Stimulated activated CD8-positive, alpha-beta memory T cell treated with anti-CD3 and anti-CD28 coated beads, Interleukin-7, amount 100 ng/mL, for 48 hours (primary cell): ENCODE measurements around the gene ST8SIA6.
A peak's percentile ranks its signal among the peaks of the same experiment; 100 is the strongest.

Experiments used
- DNase-seq, 2 donors: peaks; one replicate each; pipeline ENCODE4 v3.0.0-alpha.2; 2020; ENCODE audit warnings: low read depth in 1 of 2; ENCODE audit errors: extremely low read depth in 1 of 2

ST8SIA6 gene

GRCh38 chr10:17387861-17388503 lies 66.4 kb downstream of the ST8SIA6 start:
- DNase-seq = no peak

GRCh38 chr10:17386616-17387075 lies 67.7 kb downstream of the ST8SIA6 start:
- no peak for DNase-seq

GRCh38 chr10:17386021-17386420 lies 68.4 kb downstream of the ST8SIA6 start:
- DNase-seq = no peak

DNA sequence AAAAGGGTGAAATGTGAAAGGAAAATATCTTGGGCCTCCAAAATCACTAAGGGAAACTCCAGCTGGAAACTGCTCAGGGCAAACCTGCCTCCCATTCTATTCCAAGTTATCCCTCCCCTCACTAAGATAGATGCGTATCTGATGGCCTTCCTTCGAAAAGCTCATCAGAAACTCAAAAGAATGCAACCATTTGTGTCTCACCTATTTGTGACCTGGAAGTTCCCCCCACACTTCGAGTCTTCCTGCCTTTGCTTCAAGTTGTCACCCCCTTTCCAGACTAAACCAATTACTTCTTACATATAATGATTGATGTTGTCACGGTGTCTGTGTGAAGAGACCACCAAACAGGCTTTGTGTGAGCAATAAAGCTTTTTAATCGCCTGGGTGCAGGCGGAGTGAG lies 69.3 kb downstream of the ST8SIA6 start:
- DNase-seq = no peak

DNA sequence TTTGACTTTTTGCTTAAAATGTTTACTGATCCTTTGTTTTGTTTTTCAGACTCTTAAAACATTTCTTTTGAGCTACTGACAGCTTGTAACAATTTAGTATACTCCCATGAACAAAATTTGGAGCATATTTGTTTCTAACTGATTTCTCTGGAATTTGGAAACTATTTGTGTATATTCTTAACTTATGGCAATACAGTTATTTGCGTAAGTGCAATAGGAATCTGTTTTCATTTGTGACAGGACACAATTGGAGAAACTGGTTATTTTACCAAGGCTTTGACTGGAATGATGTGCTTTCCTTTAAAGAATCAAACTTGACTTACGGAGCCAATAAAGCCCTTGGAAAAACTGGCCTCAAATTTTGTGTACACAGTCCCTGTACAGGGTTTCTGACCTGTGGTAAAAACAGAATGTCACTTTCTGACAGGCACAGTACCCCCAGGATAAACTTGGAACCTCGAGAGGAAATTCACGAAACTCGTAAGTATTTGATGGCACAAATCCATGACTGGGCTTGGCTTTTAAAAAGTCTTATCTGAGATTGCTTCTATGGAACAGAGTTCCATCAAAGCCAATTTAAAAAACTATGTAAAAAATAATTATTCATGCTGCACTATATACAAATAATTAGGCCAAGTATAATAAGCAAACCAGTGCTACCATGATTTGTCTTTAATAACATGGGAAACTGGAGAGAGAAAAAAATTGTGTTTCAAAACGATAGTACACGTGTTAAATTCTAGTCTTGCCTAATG lies 70.4 kb downstream of the ST8SIA6 start:
- no peak for DNase-seq

DNA sequence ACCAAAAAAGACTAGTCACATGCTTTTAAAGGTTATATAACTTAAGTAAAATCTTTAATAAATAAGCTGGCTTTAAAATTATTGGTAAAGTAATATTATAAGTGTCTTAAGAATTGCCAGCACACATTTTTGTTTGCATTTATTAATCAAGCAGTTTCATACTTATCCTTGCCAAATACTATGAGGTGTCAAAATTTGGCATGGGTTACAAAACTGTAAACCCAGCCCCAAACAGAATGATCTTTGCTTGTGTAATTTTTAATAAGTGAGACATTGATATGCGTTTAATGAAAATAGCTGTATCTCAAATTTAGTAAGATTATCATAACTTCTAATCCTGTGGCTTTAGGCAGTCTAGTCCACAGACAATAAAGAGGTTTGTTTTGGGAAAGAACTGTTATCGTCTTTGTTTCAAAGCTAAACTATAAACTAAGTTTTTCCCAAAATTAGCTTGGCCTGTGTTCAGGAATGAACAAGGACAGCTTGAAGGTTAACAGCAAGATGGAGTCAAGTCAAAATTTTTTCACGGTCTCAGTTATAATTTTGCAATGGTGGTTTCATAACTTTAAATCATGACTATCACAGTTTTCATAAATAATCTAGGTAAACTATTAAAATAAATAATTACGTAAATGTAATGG lies 72.8 kb downstream of the ST8SIA6 start:
- DNase-seq = no peak

GRCh38 chr10:17380888-17381287 lies 73.5 kb downstream of the ST8SIA6 start:
- no peak for DNase-seq

GRCh38 chr10:17380016-17380415 lies 74.4 kb downstream of the ST8SIA6 start:
- no peak for DNase-seq

- DNase-seq = no peak
These were observed 75.2 kb downstream of the ST8SIA6 start for GRCh38 chr10:17379151-17379690.

GRCh38 chr10:17375936-17376584 lies 78.3 kb downstream of the ST8SIA6 start:
- DNase-seq = peak in 1 of 2 donors; percentile 11

GRCh38 chr10:17368708-17369272 lies 85.6 kb downstream of the ST8SIA6 start:
- DNase-seq = no peak

GRCh38 chr10:17366705-17367104 lies 87.7 kb downstream of the ST8SIA6 start:
- DNase-seq = no peak

DNA sequence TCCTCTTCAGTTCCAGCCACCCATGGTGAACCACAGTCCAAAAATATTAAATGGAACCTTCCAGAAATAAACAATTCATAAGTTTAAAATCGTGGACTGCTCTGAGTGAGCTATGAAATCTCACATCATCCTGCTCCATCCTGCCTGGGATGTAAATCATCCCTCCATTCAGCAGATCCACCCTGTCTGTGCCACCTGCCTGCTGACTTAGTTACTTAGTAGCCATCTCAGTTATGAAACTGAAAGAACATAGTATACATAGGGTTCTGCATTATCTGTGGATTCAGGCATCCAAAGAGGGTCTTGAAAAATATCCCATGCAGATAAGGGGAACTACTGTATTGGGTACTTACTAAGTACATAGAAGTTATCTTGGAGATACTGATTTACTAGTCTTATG lies 89.0 kb downstream of the ST8SIA6 start:
- DNase-seq = no peak

GRCh38 chr10:17358461-17358860 lies 95.9 kb downstream of the ST8SIA6 start:
- DNase-seq = no peak

DNA sequence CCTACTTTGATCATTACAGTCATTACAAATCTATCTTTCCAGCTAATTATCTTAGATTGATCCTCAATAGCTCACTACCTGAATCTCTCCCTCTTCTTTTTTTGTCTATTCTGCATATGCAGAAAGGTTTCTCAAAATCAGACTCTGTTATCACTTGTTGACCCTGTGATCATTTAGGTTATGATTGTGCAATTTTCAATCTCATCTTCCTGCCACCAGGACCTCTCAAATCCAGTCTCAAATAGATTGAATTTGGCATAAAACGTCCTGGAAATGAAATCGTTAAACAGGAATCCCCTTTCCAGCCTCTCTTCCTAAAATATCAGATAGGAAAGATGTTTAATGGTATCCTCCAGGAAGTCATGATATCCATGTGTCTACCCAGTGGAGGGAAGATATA lies 96.6 kb downstream of the ST8SIA6 start:
- DNase-seq = no peak

- DNase-seq = no peak
These were observed 97.6 kb downstream of the ST8SIA6 start for GRCh38 chr10:17356820-17357219.

GRCh38 chr10:17354781-17355180 lies 99.6 kb downstream of the ST8SIA6 start:
- DNase-seq = no peak

- no peak for DNase-seq
These were observed 100.7 kb downstream of the ST8SIA6 start for GRCh38 chr10:17353568-17354300.

GRCh38 chr10:17352583-17352982 lies 101.8 kb downstream of the ST8SIA6 start:
- no peak for DNase-seq

DNA sequence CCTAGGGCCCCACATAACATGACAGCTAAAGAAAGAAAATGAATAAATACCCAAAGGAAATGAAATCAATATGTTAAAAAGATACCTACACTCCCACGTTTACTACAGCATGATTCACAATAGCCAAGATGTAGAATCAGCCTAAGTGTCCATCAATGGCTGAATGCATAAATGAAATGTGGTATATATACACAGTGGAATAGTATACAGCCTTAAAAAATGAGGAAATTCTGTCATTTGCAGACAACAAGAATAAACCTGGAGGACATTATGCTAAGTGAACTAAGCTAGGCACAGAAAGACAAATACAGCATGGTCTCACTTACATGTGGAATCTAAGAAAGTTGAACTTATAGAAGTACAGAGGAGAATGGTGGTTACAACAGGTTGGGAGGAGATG lies 102.9 kb downstream of the ST8SIA6 start:
- DNase-seq = no peak
